Measurements from ENCODE around the gene ART1. TPM values are rescaled to one million over a fixed set of nuclear protein-coding genes. Genes with fewer than 3 reads are reported as not detected.
"Not testable (repeated sequence)": the region's sequence is repeated elsewhere in the genome, so short reads cannot be mapped to it uniquely, and the experiment has no call there.

Gene ART1
- total and polyA plus RNA-seq, 2 of the 8 experiments (the other 6 are each of a cell fraction or from before 2014, with no cell fraction given) = not detected

- CTCF ChIA-PET (ENCODE audit: partially characterized antibody); H3K27me3 ChIP-seq (replicated peaks in 1 of 4; ENCODE audit: control insufficient read depth in 3 of 4, extremely low read depth in 1 of 4, insufficient read depth in 3 of 4, low read length in 3 of 4); H2AFZ ChIP-seq (ENCODE audit: low read length); FAIRE-seq; H3K27ac ChIP-seq (ENCODE audit: low read depth, low read length); H3K36me3 ChIP-seq (ENCODE audit: control insufficient read depth in 2 of 4, insufficient read depth in 4 of 4, low read length in 3 of 4); H3K56ac ChIP-seq (replicated peaks; ENCODE audit: insufficient read length, low read depth, low read length); H3K4ac ChIP-seq (replicated peaks; ENCODE audit: insufficient read length, low read depth, low read length); DNase-seq (ENCODE audit: low read depth in 1 of 2, low spot score in 2 of 2); H2AK5ac ChIP-seq (ENCODE audit: low read depth, low read length); H3K23ac ChIP-seq (ENCODE audit: insufficient read length); H2BK20ac ChIP-seq (ENCODE audit: low read length); H2BK5ac ChIP-seq (ENCODE audit: low read depth, low read length); H3K18ac ChIP-seq (ENCODE audit: extremely low read depth, low read length); H4K8ac ChIP-seq (ENCODE audit: extremely low read depth, insufficient read depth, low read length); H2BK15ac ChIP-seq (ENCODE audit: low read length); H3K23me2 ChIP-seq (ENCODE audit: low read depth, low read length); H3K9me3 ChIP-seq (ENCODE audit: insufficient read depth in 2 of 2, low read depth in 1 of 2, low read length in 1 of 2); H3K4me2 ChIP-seq (ENCODE audit: insufficient read depth in 1 of 2, low read depth in 2 of 2, low read length in 2 of 2); H2BK120ac ChIP-seq (replicated peaks; ENCODE audit: low read depth, low read length); H2BK12ac ChIP-seq (ENCODE audit: low read depth, low read length); H3K4me3 ChIP-seq (ENCODE audit: extremely low read depth in 1 of 4, insufficient read depth in 2 of 4, low read depth in 3 of 4, low read length in 4 of 4); H3K4me1 ChIP-seq (replicated peaks in 1 of 4; ENCODE audit: control insufficient read depth in 3 of 4, insufficient read depth in 4 of 4, low read length in 3 of 4); H3K79me1 ChIP-seq (ENCODE audit: low read depth, low read length); H4K91ac ChIP-seq (replicated peaks; ENCODE audit: insufficient read length, low read length); POLR2A ChIA-PET (ENCODE audit: partially characterized antibody); H4K5ac ChIP-seq (ENCODE audit: insufficient read length, low read depth, low read length); H3K79me2 ChIP-seq (ENCODE audit: control insufficient read depth in 1 of 2, insufficient read depth in 2 of 2, low read length in 2 of 2); H4K20me1 ChIP-seq (replicated peaks in 1 of 2; ENCODE audit: control insufficient read depth in 1 of 2, insufficient read depth in 2 of 2, low read length in 2 of 2); H3K9ac ChIP-seq (replicated peaks in 1 of 4; ENCODE audit: extremely low read depth in 1 of 4, low read depth in 3 of 4, low read length in 3 of 4); H3K14ac ChIP-seq (ENCODE audit: insufficient read length): not testable (repeated sequence)
- 91% methylated on average over 15 of the region's 15 CpGs; no CpG with 5 or more reads in 1 of the 2 experiments for WGBS, 2 experiments (ENCODE audit: extremely low coverage in 1 of 2, insufficient coverage in 1 of 2, insufficient read length in 1 of 2, insufficient replicate concordance in 2 of 2, low coverage in 1 of 2, low lambda C conversion rate in 2 of 2, missing lambda C conversion rate in 1 of 2)
Measured at GRCh38 chr11:3597743-3598142, 47.2 kb upstream of the ART1 start.

DNA sequence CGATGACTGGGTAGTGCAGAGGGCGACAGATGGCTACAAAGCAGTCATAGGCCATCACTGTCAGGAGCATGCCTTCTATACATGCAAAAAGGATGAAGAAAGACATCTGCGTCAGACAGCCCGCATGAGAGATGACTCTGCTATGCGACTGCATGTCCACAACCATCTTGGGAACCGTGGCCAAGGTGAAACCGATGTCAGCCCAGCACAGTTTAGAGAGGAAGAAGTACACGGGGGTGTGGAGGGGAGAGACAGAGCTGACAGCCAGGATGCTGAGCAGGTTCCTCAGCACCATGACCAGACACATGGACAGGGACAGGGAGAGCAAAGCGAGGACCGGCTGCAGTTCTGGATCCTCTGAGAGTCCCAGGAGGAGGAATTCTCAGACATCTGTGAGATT lies 44.7 kb upstream of the ART1 start:
- CTCF ChIA-PET (ENCODE audit: partially characterized antibody) = not testable (repeated sequence)

More for the DNA sequence above, 44.7 kb upstream of the ART1 start:
- H2BK12ac ChIP-seq (ENCODE audit: low read depth, low read length); POLR2A ChIA-PET (ENCODE audit: partially characterized antibody); H3K23ac ChIP-seq (ENCODE audit: insufficient read length); DNase-seq (ENCODE audit: low read depth in 1 of 2, low spot score in 2 of 2); H3K27ac ChIP-seq (ENCODE audit: low read depth, low read length); FAIRE-seq; H2BK15ac ChIP-seq (ENCODE audit: low read length); H4K91ac ChIP-seq (replicated peaks; ENCODE audit: insufficient read length, low read length); H2BK5ac ChIP-seq (ENCODE audit: low read depth, low read length); H3K4me3 ChIP-seq (ENCODE audit: extremely low read depth in 1 of 4, insufficient read depth in 2 of 4, low read depth in 3 of 4, low read length in 4 of 4); H4K5ac ChIP-seq (ENCODE audit: insufficient read length, low read depth, low read length); H3K79me1 ChIP-seq (ENCODE audit: low read depth, low read length); H2AK5ac ChIP-seq (ENCODE audit: low read depth, low read length); H3K79me2 ChIP-seq (ENCODE audit: control insufficient read depth in 1 of 2, insufficient read depth in 2 of 2, low read length in 2 of 2); H3K9ac ChIP-seq (replicated peaks in 1 of 4; ENCODE audit: extremely low read depth in 1 of 4, low read depth in 3 of 4, low read length in 3 of 4); H3K18ac ChIP-seq (ENCODE audit: extremely low read depth, low read length); H4K20me1 ChIP-seq (replicated peaks in 1 of 2; ENCODE audit: control insufficient read depth in 1 of 2, insufficient read depth in 2 of 2, low read length in 2 of 2); H3K9me3 ChIP-seq (ENCODE audit: insufficient read depth in 2 of 2, low read depth in 1 of 2, low read length in 1 of 2); H2BK20ac ChIP-seq (ENCODE audit: low read length); H2AFZ ChIP-seq (ENCODE audit: low read length); H3K27me3 ChIP-seq (replicated peaks in 1 of 4; ENCODE audit: control insufficient read depth in 3 of 4, extremely low read depth in 1 of 4, insufficient read depth in 3 of 4, low read length in 3 of 4); H4K8ac ChIP-seq (ENCODE audit: extremely low read depth, insufficient read depth, low read length); H3K4me2 ChIP-seq (ENCODE audit: insufficient read depth in 1 of 2, low read depth in 2 of 2, low read length in 2 of 2); H3K14ac ChIP-seq (ENCODE audit: insufficient read length); H3K56ac ChIP-seq (replicated peaks; ENCODE audit: insufficient read length, low read depth, low read length); H3K4ac ChIP-seq (replicated peaks; ENCODE audit: insufficient read length, low read depth, low read length); H3K4me1 ChIP-seq (replicated peaks in 1 of 4; ENCODE audit: control insufficient read depth in 3 of 4, insufficient read depth in 4 of 4, low read length in 3 of 4); H3K23me2 ChIP-seq (ENCODE audit: low read depth, low read length); H2BK120ac ChIP-seq (replicated peaks; ENCODE audit: low read depth, low read length); H3K36me3 ChIP-seq (ENCODE audit: control insufficient read depth in 2 of 4, insufficient read depth in 4 of 4, low read length in 3 of 4): not testable (repeated sequence)
- 86% methylated on average over 10 of the region's 10 CpGs; no CpG with 5 or more reads in 1 of the 2 experiments for WGBS, 2 experiments (ENCODE audit: extremely low coverage in 1 of 2, insufficient coverage in 1 of 2, insufficient read length in 1 of 2, insufficient replicate concordance in 2 of 2, low coverage in 1 of 2, low lambda C conversion rate in 2 of 2, missing lambda C conversion rate in 1 of 2)

Data from H1 (cell line).